GM19240 (cell line): ENCODE data around the gene GAS6.
A peak's percentile ranks its signal among the peaks of the same experiment; 100 is the strongest.
"Not testable (repeated sequence)": the region's sequence is repeated elsewhere in the genome, so short reads cannot be mapped to it uniquely, and the experiment has no call there.

Source experiments
- DNase-seq: peaks from one replicate; pipeline ENCODE4 v3.0.0; 2011; ENCODE audit warnings: low spot score; ENCODE audit not compliant: insufficient read length

GAS6 gene

DNA sequence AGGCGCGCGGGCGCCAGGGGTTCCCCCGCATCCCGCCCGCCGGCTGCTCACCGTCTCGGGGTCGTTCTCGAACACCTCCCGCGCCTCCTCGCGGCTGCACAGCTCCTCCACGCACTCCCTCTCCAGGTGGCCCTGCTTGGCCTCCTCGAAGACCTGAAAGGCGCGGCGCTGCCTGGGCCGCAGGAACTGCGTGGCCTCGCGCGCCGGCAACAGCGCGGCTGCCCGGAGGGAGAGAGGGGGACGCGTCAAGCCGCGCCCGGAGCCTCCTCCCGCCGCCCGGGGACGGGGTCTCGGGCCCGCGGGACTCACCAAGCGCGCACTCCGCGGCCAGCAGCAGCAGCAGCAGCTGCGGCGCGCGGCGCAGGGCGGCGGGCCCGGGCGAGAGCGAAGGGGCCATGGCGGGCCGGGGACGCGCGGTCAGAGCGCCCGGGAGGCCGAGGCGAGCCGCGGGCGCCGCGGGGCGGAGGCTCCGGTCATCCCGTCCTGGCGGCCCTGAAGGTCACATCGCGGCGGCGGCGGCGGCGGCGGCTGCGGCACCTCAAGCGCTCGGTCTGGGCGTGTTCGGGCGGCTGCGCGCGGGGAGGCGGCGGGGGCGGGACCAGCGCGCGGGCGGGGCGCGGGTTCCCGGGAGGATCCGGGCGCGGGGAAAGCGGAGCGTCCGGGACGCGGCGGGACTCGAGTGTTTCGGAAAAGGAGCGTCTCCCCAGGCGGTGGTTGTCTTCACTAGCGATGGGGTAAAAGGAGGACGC lies at the start of gene GAS6:
Gene GAS6, minus strand, starts transcription at position 553 of the 749 bp plus-strand sequence. Its CDS starts 156 bp downstream, at position 397.
- peak; percentile 45 for DNase-seq

DNA sequence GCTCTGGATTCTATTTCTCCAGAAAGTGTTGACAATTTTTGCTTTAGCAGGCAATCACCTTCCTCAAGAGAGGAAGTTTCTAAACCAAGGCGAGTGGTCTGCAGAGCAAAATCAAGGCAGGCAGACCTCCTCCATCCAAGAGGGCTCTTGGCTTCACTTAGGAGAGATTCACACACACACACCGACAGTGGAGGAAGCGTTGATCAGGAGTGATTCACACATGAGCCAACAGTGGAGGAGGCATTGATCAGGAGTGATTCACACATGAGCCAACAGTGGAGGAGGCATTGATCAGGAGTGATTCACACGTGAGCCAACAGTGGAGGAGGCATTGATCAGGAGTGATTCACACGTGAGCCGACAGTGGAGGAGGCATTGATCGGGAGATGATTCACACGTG lies 49.5 kb upstream of the GAS6 start:
- DNase-seq, result not testable (repeated sequence)

DNA sequence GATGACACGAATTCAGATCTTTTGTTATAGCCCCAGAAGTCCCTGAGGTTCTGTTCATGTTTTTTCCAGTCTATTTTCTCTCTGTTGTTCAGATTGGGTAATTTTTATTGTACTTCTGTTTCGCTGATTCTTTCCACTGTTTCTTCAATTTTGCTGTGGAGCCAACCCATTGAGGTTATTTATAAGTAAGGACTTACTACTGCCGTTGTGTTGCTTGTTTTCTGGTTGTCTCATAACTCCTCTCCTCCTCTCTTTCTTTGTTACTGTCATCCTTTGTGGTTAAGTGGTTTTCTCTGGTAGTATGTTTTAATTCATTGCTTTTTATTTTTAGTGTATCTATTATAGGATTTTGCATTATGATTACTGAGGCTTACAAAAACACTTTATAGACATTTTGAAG lies 48.7 kb upstream of the GAS6 start:
- no peak for DNase-seq

DNA sequence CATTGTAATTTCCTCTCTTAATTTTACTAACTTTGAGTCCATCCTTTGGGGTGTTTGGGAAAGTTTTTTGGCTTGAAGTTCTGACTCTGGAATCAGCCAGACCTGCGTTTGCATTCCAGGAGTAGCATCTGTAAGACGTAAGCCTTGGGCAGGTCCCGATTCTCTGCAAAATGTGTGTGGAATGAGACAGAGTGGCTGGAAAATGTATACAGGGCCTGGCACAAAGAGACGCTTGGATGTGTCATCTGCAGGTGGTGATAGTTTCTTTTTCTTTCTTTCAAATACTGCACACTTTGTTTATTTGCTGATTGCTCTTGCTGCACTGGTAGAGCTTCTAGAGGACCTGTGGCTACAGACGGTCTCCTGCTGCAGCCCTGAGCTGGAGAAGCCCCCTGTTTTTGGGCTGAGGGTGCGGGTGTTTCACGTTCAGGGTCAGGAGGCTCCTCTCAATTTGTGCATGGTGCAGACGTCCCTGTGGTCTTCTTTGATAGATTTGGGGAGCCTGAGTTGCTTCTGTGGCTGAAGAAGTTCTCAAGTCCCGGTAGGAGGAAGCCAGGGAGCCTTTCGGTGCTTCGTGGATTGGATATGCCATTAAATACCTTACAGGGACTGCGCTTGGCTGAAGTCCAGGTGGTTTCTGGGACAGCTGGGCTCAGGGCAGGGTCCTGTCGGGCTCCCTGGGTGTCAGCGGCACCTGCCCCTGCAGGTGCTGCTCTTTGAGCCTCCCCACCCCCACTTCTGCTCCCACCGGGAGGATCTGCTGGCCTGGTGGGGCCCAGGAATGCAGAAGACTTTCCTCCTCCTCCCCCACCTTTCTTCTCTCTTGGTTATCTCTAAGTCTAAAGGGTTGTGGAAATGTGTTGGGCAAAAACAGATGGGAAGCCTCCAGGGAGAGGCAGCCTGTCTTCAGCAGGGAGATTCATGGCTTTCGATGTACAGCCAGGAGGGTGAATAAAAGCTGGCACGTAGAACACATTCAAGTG lies 44.0 kb upstream of the GAS6 start:
- no peak for DNase-seq

DNA sequence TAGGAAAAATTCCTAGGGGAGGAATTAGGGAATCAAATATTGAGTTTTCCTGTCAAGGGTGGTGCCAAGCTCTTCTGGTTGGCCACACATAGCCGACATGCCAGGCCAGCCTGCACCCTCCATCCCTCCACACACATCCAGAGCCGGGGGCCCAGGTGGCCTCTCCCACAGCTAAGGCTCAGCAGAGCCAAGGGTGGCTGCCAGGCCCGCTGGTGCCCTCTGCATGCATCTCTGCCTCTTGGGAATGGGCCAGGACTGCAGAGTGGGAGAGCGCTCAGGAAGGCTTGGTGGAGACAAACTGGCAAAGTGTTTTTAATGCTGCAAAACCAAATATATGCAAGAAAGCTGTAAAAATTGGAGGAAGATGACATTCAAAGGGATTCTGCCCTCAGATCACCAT lies 42.7 kb upstream of the GAS6 start:
- DNase-seq, result no peak

DNA sequence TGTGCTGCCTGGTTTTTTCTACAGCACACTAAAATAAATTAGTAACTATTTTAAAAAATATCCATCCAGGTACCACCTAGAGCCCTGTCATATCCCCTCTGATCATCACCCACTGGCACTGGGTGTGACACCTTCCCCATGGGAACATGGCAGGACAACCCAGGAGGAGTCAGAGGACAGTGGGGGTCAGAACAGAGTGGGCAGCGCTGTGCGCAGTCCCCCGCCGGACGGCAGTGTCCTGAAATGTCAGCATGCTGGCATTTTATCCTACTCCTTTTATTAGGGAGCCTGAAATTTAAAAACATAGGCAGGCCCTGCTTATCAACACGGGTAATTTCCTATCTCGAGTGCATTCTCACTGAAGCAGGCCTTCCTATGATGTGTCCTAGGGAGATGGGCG lies 42.1 kb upstream of the GAS6 start:
- DNase-seq, result no peak

DNA sequence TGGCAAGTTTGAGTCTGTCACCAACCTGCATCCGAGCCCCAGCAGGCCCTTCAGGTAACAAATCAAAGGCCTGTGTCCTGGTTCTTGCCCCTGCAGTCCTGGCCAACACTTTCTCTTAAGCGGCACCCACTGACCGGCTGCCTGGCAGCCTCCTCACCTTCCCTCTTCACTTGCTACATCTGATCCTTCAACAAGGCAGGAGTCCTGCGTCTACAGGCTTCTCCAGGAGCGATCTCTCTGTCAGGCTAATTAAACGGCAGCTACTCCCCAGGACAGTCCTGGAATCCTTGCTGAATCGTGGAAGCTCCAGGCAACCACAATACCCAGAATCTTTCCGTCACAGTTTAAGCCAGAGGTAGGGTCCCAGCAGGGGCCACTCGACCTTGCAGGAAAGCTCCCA lies 41.1 kb upstream of the GAS6 start:
- no peak for DNase-seq

DNA sequence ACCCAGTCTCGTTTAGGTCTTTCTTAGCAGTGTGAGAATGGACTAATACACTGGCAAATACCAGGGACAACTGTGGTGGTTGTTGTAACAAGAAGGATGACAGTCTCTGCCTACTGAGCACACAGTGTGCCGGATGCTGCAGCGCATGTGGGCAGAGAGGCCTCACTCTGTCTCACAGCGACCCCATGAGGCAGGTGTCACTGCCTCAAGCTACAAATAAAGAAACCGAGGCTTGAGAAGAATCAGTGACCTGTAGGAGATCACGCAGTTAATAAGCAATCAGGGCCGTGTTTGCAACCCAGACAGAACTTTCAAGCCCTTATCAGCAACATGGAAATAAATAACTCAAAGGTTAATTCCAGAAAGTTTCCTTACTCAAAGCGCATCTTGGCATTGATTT lies 40.5 kb upstream of the GAS6 start:
- DNase-seq, result no peak

DNA sequence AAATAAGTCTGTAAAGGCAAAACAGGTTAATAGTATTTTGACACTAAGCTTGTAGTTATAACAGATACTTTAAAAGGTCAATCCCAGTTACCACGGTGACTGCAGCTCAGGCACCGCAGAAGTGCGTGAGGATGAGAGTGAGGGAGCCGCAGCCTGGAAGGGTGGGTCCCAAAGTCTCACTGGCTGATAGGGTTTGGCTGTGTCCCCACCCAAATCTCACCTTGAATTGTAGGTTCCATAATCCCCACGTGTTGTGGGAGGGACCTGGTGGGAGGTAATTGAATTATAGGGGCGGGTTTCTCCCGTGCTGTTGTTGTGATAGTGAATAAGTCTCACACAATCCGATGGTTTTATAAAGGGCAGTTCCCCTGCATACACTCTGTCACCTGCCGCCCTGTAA lies 40.0 kb upstream of the GAS6 start:
- no peak for DNase-seq

DNA sequence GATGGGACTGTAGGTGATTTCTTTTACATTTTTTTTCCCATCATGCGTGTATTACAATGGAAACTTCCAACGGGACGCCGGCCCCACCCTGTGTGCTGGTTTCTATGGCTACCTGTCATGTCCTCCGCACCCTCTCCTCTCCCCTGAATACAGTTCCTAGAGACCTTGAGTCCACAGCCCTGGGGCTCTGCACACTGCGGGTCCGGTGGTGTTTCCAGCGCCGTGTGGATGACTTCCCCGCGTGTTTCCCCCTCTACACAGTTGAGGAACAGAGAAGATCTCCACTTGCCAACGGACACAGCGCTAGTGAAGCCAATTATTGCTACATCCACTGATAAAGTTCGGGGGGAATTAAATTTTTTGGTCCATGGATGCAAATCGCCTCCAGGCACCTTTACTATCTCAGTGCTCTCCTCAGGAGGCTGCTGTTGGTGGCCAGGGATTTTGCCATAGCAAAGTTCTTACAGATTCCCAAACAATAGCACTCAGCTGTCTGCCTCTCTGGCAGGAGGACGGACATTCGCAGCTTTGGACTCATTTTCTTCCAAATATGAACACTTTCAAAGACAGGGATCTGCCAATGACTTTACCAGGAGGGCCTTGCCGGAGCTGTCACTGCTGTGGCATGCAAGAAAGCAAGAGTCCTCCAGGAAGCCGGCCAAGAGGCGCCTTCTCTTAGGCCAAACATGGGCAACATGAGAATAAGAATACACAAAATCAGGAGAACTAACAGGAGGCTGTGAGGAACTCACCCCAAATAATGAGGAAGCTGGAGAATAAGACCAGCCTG lies 39.3 kb upstream of the GAS6 start:
- DNase-seq, result no peak

DNA sequence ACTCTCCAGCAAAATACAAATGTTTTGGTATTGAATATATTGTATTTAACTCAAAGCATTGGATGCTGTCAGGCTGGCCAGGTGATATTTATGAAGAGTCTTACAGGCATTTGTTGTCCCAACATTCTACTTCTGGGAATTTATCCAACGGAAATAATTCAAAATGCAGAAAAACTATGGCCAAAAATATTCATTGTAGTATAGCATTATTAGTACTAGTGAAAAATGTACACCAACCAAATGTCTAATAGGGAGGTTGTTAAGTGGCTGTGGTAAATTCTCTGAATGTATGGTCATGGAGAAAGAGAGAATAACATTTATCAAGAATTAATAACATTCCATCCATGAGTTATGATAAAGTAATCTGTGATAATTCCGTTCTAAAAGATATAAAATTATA lies 38.6 kb upstream of the GAS6 start:
- no peak for DNase-seq

DNA sequence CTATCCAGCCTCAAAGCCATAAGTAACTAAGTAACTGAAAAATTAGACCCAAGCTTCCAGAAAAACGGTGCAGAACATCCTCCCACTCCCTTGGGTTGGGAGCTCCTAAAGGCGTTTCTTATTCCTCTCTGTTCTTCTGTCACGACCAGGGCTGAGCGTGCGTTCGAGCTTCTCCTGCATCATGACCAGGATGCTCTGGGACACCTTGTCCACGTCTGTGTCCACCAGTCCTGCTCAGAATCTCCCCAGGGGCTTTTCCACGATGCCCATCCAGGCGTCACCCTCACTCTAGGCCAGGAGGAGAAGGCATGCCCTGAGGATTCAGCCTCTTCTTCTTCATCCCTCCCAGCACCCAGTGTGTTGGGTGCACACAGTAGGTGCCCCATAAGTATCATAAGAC lies 37.8 kb upstream of the GAS6 start:
- DNase-seq, result no peak

DNA sequence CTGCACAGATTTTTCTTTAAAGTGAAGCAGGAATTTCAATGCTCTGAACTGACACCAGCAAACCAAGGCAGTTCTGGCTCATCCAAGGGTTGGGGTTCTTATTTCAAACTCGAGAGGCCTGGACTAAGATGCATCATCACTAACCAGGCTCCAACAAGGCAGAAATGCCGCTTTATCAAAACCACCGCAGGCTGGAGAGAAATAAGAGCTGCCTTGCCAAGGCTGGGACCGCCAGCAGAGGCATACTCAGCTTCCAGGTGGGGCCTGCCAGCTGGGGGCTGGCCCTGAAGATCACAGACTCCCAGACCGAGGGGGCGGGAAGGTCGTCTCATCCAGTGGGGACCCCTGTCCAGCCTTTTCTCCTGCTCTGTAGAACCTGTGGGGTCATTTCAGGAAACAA lies 37.4 kb upstream of the GAS6 start:
- DNase-seq, result no peak

DNA sequence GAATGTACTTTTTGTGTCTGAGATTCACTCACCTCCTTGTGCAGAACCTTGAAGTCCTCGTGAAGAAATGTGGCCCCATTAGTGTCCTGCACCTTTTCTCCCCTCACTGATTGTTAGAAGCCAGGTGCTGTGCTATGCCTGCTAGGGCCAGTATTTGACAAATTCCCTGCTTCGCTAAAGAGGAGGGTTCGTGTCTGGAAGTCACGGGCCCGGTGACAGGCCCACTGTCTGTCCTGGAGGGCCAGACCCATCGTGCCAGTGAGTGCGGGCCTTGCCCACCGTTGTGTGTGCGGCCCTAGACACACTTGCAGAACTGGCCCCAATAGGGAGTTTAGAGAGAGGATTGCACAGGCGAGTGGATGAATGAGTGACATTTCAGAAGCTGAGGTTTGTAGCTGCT lies 36.8 kb upstream of the GAS6 start:
- DNase-seq, result no peak

DNA sequence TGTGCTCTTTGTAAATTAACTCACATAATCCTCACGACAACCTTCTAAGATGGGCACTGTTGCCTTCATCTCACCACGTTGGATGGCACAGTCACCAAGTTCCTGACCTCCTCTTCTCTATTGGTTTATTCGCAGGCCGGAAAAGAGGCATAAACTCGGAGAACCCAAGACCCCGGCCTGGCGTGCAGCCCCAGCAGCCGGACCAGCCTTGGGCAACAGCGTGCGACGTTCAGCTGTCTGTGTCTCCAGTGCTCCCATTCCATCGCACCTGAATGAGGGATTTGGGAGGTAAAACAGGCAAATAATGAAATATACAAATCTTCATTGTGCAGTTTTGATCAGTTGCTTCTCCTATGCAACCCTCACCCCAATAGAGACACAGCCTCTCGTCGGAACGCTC lies 34.5 kb upstream of the GAS6 start:
- no peak for DNase-seq

DNA sequence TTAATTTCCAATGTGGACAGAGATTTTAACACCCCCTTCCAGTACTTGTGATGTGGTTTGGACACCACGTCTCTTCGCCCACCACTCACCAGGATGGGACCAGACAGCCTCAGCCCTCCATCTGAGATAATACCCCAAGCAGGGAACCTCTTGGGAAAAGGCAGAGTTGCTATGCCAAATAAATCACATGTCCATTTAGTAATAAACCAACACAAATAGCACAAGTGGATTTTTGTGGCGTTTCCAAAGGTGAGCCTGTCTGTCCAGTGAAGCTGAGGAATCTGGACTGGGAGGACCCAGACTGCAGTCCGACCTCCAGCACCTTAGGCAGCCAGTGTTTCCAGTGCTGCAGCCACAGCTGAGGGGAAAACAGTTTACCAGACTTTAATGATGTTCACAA lies 34.1 kb upstream of the GAS6 start:
- no peak for DNase-seq

DNA sequence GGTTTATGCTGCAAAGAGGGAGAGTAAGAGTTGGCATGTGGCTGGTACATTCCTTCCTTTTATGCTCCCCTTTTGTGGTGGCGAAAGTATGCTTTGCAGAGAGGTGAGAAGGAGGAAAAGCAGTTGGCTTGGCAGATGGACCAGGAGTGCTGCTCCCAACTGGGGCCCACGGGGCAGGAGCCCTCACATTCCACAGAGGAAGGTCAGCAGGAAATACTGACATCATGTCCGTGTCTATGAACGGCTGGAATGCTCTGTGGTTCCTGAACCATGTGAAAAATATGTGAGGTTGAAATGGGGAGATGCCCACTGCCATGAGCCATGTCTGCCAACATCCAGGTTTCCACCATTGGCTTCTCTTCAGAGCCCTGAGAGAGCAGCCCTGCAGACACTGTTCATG lies 33.3 kb upstream of the GAS6 start:
- DNase-seq, result no peak

DNA sequence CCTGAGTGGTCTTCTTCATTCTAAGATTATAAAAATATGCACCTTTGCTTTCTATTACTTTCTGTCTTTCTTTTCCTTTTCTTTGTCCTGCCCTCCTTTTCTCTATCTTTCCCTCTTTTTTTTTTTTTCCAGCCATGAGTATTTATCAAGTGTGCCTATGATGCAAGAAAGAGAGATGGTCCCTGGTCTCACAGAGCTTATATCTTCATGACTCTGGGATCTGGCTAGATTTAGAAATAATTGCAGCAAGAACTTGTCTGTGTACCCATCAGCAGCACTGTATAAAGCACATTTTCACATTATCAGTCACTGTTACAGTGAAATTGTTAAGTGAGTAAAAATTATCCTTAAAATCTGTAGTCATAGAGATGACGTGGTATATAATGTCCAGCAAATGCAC lies 31.6 kb upstream of the GAS6 start:
- no peak for DNase-seq

DNA sequence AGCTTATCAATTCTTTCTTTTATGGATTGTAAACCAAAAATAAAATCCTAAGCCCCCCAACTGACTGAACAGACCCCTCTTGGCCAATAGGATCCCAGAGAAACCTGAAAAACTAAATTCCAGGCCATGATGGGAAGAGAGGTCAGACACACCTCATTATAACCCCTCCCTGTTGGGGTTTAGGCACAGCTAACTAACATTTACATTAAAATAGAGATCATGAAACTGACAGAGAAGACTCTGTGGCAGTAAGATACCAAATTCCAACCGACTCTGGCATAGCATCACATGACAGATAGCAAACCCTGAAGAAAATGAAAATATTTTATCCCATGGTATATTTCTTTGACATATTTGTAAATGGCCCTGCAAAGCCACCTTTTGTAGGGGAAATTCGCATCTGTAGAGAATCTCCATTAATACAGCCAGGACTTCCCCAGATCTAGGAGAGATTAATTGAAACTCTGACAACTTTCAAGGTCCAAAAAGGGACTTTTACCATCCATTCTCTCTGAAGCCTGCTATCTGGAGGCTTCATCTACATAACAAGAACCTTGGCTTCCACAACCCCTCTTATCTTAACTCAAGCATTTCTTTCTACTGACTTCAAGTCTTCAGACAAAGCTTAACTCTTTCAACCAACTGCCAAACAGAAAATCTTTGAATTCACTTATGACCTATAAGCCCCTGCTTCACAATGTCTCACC lies 27.1 kb upstream of the GAS6 start:
- DNase-seq, result no peak

DNA sequence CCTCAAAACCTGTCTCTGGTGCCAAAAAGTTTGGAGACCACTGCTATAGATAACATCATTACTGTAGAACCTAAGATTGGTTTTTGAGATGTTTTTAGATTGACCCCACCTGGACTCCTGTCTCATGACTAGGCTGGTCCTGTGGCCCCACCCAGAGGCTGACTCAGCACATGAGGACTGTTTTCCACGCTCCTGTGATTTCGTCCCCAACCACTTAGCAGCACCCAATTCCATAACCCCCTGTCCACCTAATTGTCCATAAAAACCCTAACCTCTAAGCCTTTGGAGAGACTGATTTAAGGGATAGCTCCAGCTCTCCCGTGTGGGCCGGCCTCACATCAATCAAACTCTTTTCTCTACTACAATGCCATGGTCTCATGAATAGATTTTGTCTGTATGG lies 25.6 kb upstream of the GAS6 start:
- DNase-seq, result no peak

DNA sequence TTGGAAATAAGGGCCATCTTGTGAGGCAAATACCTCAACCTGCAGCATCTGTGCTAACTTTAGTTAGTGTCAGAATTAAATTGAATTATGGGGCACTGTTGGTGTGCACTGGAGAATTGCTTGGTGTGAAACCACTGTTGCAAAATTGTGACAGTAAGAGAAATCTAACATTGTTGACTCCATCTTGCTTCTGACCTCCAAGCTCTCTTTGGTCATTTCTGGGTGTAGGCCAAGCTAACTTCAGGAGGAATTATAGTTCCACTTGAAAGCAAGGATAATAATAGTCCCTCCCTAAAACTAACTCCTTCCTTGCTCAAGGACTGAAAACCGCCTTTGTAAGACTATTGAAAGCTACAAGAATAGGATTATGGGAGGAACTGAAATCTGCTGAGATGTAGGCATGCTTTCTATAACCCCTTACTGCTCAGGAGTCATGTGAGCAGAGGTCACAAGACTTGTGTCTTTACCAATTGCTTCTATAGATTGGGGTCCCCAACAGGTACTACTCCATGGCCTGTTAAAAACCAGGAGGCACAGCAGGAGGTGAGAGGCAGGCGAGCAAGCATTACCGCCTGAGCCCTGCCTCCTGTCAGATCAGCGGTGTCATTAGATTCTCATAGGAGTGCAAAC lies 24.9 kb upstream of the GAS6 start:
- no peak for DNase-seq
